ENCODE results near the gene RSPO4. TPM values are rescaled to one million over a fixed set of nuclear protein-coding genes. Genes with fewer than 3 reads are reported as not detected.

Gene RSPO4
- total RNA-seq, 2 experiments from 2014 or later: not detected

DNA sequence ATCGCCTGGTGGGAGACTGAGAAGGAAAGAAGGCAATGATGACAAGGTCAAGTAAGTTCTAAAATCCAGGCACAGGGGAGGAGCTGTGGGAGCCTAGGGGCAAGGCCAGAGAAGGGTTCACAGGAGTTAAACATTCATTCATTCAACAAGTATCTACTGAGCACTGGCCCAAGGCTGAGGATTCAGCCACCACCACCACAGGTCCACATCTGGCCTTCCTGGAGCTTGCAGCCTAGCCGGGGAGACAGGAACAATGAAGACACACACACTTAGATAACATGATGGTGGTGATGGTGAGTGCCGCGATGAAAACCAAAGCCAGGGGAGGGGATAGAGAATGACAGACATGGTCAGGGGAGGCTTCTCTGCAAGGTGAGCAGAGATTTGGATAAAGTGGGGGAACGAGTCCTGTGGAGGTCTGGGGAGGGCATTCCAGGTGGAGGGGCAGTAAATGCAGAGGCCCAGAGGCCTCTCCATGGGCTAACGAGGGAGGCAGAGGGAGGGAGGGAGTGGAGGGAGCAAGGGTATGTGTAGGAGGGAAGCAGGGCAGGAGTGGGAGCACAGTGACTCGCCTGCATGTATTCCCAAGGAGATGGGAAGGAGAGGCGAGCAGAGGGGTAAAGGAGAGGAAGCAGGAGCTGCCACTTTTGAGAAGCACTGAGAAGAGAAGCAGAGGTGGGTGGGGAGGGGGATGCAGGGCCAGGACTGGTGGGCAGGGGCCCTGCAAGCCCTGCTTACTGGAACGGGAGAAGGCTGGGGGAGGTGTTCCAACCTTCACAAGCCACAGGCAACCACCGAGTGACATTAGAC lies 10.5 kb upstream of the RSPO4 start:
- no peak for TF ChIP-seq EZH2phosphoT487 (IDR thresholded peaks at IDR 0.05; ENCODE audit: borderline replicate concordance, low read depth, low read length)
- TF ChIP-seq, protein P1, sequence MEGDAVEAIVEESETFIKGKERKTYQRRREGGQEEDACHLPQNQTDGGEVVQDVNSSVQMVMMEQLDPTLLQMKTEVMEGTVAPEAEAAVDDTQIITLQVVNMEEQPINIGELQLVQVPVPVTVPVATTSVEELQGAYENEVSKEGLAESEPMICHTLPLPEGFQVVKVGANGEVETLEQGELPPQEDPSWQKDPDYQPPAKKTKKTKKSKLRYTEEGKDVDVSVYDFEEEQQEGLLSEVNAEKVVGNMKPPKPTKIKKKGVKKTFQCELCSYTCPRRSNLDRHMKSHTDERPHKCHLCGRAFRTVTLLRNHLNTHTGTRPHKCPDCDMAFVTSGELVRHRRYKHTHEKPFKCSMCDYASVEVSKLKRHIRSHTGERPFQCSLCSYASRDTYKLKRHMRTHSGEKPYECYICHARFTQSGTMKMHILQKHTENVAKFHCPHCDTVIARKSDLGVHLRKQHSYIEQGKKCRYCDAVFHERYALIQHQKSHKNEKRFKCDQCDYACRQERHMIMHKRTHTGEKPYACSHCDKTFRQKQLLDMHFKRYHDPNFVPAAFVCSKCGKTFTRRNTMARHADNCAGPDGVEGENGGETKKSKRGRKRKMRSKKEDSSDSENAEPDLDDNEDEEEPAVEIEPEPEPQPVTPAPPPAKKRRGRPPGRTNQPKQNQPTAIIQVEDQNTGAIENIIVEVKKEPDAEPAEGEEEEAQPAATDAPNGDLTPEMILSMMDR (conservative IDR thresholded peaks at IDR 0.05; ENCODE audit: low read length): no peak
- POLR2A ChIA-PET: no interaction called here
- no peak overlapping the region for H2AFZ ChIP-seq (ENCODE audit: low read length)
- no peaks in the 10 kb centered on the region for H3K4me1 ChIP-seq (ENCODE audit: insufficient read depth, low read length, poor library complexity, severe bottlenecking)
- CTCF ChIA-PET (ENCODE audit: unreplicated experiment): no interaction called here
- H3K4me2 ChIP-seq (ENCODE audit: low read length): no peak overlapping the region
- H3K79me2 ChIP-seq (ENCODE audit: insufficient read depth, low read depth, low read length): no peaks in the 10 kb centered on the region
- H3K36me3 ChIP-seq (ENCODE audit: insufficient read depth, low read length): no peaks in the 10 kb centered on the region
- intact Hi-C loops (cut with micrococcal nuclease; ENCODE audit: unreplicated experiment): no loop called here
- H3K9me3 ChIP-seq (ENCODE audit: low read length): no peaks in the 10 kb centered on the region
- no peak overlapping the region for H3K27ac ChIP-seq (ENCODE audit: low read depth, low read length, poor library complexity, severe bottlenecking)
- H3K4me3 ChIP-seq (ENCODE audit: low read depth, low read length, poor library complexity, severe bottlenecking): no peak overlapping the region
- DNase-seq (ENCODE audit: low spot score): no peak
- no peaks in the 10 kb centered on the region for H4K20me1 ChIP-seq (ENCODE audit: insufficient read depth, low read length)
- H3K9me2 ChIP-seq (ENCODE audit: insufficient read depth, low read length): no peaks in the 10 kb centered on the region
- no TSS peak for BruUV-seq (replicated peaks)

- Histone ChIP-seq H3K4me2 (ENCODE audit: low read length) (no peak overlapping the region), H3K9me3 (ENCODE audit: low read length) (no peaks in the 10 kb centered on the region), H3K4me1 (ENCODE audit: insufficient read depth, low read length, poor library complexity, severe bottlenecking) (no peaks in the 10 kb centered on the region), H4K20me1 (ENCODE audit: insufficient read depth, low read length) (no peaks in the 10 kb centered on the region), H3K79me2 (ENCODE audit: insufficient read depth, low read depth, low read length) (no peaks in the 10 kb centered on the region), H3K27ac (ENCODE audit: low read depth, low read length, poor library complexity, severe bottlenecking) (no peak overlapping the region), H3K36me3 (ENCODE audit: insufficient read depth, low read length) (no peaks in the 10 kb centered on the region), H3K9me2 (ENCODE audit: insufficient read depth, low read length) (no peaks in the 10 kb centered on the region), H3K4me3 (ENCODE audit: low read depth, low read length, poor library complexity, severe bottlenecking) (no peak overlapping the region), H2AFZ (ENCODE audit: low read length) (no peak overlapping the region)
- TF ChIP-seq, protein P1 (conservative IDR thresholded peaks at IDR 0.05; ENCODE audit: low read length): no peak
- TF ChIP-seq EZH2phosphoT487 (IDR thresholded peaks at IDR 0.05; ENCODE audit: borderline replicate concordance, low read depth, low read length): no peak
- no peak for DNase-seq (ENCODE audit: low spot score)
- intact Hi-C loops (cut with micrococcal nuclease; ENCODE audit: unreplicated experiment): no loop called here
- BruUV-seq (replicated peaks): no TSS peak
- POLR2A ChIA-PET: no interaction called here
- CTCF ChIA-PET (ENCODE audit: unreplicated experiment): no interaction called here
Observed at GRCh38 chr20:1010659-1011058, 8.5 kb upstream of the RSPO4 start.

GRCh38 chr20:1005452-1006027 lies 3.4 kb upstream of the RSPO4 start:
- peak; percentile 60 for DNase-seq (ENCODE audit: low spot score)
- CTCF ChIA-PET (ENCODE audit: unreplicated experiment): no interaction called here
- H3K36me3 ChIP-seq (ENCODE audit: insufficient read depth, low read length): no peaks in the 10 kb centered on the region

More at GRCh38 chr20:1005452-1006027, 3.4 kb upstream of the RSPO4 start:
- no peaks in the 10 kb centered on the region for H3K4me1 ChIP-seq (ENCODE audit: insufficient read depth, low read length, poor library complexity, severe bottlenecking)
- peak overlapping the region; percentile 33 for H3K4me2 ChIP-seq (ENCODE audit: low read length)
- TF ChIP-seq, protein P1 (conservative IDR thresholded peaks at IDR 0.05; ENCODE audit: low read length): no peak
- no peak for TF ChIP-seq EZH2phosphoT487 (IDR thresholded peaks at IDR 0.05; ENCODE audit: borderline replicate concordance, low read depth, low read length)
- H3K79me2 ChIP-seq (ENCODE audit: insufficient read depth, low read depth, low read length): no peaks in the 10 kb centered on the region
- H3K27ac ChIP-seq (ENCODE audit: low read depth, low read length, poor library complexity, severe bottlenecking): no peak overlapping the region
- peak overlapping the region; percentile 84 for H2AFZ ChIP-seq (ENCODE audit: low read length)
- intact Hi-C loops (cut with micrococcal nuclease; ENCODE audit: unreplicated experiment): no loop called here
- H3K4me3 ChIP-seq (ENCODE audit: low read depth, low read length, poor library complexity, severe bottlenecking): no peak overlapping the region
- BruUV-seq (replicated peaks): no TSS peak
- no peaks in the 10 kb centered on the region for H3K9me3 ChIP-seq (ENCODE audit: low read length)
- POLR2A ChIA-PET: no interaction called here
- no peaks in the 10 kb centered on the region for H3K9me2 ChIP-seq (ENCODE audit: insufficient read depth, low read length)
- no peaks in the 10 kb centered on the region for H4K20me1 ChIP-seq (ENCODE audit: insufficient read depth, low read length)

Data from OCI-LY7 (cell line).